Lung microvascular endothelial cell (primary cell): Measurements from ENCODE around the gene TRAF3IP1. TPM values are rescaled to one million over a fixed set of nuclear protein-coding genes. Genes with fewer than 3 reads are reported as not detected.

Experiments
- DNase-seq, 2 donors: peaks; one replicate each; pipeline versions ENCODE4 v3.0.0 to v3.0.0-alpha.2; 2010; ENCODE audit warnings: low read depth in 2 of 2
- total RNA-seq: library from RNA; depleted of rRNA; stranded (reverse); fragments of >200 nt; gene quantifications from 2 replicates; pipeline ENCODE4 v1.2.1, GENCODE V29; 2014

Gene TRAF3IP1
- total RNA-seq, 1 donor from 2014 or later = 2.6 TPM

DNA sequence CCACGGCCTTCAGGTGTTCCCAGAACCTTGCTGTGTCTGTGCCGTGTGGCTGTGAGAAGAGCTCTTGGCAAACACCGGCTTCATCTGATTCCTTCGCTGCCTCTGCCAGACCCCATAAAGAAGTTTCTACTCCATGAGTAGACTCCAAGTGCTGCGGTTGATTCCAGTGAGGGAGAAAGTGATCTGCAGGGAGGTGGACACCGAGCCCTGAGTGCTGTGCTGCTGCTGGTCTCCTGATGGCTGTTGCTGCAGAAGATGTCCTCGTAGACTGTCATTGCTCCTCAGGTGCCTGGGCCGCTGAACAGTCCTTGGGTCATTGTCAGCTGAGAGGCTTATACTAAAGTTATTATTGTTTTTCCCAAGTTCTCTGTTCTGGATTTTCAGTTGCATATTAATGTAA, 126.1 kb downstream of the TRAF3IP1 start:
- no peak for DNase-seq

DNA sequence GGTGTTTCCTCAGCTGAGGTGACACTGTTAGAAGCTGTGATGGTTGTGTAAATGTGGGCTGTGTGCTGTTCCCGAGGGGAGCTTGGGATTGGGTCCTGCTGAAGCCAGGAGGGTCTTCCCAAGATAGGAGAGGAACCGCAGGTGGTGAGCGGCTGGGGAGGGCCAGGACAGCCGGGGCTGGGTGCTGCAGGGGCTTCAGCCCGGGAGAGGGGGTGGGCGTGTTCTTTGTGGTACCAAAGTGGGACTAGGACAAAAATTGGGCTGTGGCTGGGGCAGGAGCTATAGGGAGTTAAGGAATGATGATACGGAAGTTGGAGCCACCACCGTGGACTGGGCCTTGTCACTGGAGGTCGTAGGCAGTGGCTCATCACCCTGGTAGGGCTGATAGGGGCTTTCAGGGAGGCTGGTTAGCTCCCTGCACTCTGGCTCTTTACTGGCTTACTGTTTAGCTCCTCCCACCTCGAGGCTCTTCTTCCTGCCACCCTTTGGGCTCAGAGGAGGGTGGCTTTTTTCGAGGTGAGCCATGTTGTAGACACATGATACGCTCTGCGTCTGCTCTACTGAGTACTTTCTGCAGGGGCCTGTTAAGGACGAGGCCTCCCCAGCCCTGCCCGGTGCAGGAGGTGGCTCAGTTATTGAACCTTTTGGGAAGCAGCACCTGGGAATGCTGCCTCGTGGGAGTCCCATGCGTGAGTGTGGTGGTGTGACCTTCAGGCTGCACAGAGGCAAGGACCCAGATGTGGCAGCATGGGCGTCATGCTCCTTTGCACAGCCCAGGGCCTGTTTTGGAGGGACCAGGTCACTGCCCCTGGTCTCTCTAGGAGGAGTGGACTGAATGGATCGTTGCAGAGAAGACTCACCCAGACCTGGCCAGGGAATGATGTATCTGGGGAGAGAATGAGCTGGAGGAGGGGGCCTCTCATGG, 128.0 kb downstream of the TRAF3IP1 start:
- no peak for DNase-seq

DNA sequence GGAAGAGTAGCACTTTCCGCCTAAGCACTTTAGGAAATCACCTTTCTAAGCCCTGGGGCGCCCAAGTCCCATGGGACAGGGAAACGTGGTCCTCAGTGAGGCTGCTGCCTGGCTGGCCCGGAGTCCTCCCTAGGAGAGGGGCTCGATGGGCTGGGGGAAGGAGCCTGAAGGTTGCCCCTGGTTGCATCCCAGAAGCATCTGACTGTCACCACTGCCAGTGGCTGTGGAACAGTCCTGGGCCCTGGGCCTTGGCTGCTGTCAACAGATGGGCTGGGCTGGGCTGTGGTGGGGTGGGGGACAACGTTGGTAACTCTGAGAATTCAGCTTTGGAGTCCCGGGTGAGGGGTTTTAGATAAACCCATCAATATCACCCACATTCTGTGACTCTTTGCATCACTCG, 128.9 kb downstream of the TRAF3IP1 start:
- DNase-seq = no peak

DNA sequence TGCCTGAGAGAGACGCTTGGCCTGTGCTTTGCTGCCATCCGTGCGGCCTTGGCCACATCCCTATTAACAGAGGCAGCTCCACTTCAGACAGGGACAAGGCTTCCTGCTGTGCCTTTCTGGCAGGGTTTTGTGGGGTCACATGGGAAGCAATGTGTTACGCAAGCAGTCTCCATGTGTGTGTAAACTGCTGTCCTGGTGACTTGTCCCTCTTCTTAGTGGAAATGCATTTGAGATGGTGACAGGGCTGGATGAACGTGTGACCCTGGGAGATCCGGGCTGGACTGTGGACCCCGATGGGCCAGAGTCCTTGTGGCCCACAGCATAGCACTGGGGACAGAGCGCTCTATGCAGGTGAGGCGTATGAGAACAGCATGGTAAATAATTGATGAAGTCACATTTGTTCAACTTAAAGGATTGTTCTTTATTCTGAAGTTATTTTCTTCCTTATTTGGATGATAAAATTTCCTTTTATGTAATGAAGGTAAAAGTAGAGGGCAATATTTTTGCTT, 129.6 kb downstream of the TRAF3IP1 start:
- DNase-seq = no peak

DNA sequence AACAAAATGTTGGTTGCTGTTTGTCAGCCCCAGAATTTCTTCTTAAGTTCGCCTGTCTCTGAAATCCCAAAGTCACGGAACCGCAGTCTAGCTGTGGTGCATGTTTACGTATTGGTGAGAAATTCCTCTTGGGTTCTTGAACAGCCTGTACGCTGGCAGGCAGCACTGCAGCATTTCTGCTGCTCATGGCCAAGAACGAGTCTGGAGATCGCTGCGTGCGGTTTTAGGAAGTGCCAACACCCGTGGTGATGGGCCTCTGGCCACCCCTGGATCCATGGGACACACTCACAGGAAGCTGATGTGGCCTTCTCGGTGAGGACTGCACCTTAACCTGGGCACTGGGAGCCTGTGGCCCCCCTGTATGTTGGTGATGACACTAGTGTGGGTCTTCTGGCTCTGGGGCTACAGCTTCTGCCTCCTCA, 130.1 kb downstream of the TRAF3IP1 start:
- DNase-seq = no peak

Other genes starting within 250 kb of the TRAF3IP1 start
- not detected in 2 replicates for gene ESPNL, start 220.2 kb upstream of the TRAF3IP1 start, total RNA-seq
- not detected in 2 replicates for gene KLHL30, start 181.8 kb upstream of the TRAF3IP1 start, total RNA-seq
- gene ERFE, start 161.5 kb upstream of the TRAF3IP1 start, total RNA-seq = under 0.01 TPM in 1 of 2 replicates, not detected in the other
- 12.0 and 19.6 TPM in 2 replicates for gene ILKAP, start 116.8 kb upstream of the TRAF3IP1 start, total RNA-seq
- gene HES6, start 80.5 kb upstream of the TRAF3IP1 start, total RNA-seq = 1.5 and 2.6 TPM in 2 replicates
- 1.1 and 1.2 TPM in 2 replicates for gene PER2, start 31.9 kb upstream of the TRAF3IP1 start, total RNA-seq
- gene ASB1, start 106.4 kb downstream of the TRAF3IP1 start, total RNA-seq = 5.0 and 5.4 TPM in 2 replicates